DMS153 treated with DMSO at 0.1 percent for 48 hours (cell line): ENCODE results near the gene TBR1.

ENCODE experiments used
- DNase-seq: peaks from one replicate; lab custom pipeline; 2025; ENCODE audit not compliant: unreplicated experiment; lab: John Stamatoyannopoulos, UW

TBR1 gene

DNA sequence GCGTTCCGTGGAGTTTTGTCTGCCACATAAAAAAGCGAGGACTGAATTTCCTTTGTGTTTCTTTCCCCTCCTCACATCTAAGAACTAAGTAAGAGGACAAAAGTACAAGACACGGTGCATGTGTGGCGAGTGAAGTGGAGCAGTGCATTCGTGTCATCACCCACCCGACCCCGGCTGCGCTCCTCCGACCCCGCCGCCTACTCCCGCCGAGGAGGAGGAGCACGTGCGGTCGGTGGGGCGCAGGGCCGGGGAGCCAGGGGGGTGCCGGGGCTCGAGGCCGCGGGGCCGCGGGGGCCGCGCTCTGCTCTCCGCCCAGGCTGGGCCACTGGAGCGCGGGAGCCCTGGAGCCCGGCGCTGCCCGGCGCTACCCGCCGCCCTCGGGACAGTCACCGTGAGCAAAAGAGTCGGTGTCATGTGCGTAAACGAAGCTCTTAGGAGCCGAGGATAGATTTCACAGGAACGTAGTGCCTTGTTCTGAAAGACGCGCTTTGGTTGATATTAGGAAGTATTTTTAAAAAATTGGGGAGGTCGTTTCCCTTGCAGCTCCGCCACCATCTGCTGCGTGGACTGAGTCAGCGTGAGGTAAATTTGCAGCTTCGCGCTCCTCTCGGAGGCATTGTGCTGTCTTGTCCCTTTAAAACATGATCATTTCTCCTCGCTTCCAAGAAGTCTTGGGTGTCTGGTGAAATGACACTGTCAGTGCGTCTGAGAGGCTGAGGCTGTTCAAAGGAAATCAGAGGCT is 11.0 kb downstream of the TBR1 start:
- no peak for DNase-seq

DNA sequence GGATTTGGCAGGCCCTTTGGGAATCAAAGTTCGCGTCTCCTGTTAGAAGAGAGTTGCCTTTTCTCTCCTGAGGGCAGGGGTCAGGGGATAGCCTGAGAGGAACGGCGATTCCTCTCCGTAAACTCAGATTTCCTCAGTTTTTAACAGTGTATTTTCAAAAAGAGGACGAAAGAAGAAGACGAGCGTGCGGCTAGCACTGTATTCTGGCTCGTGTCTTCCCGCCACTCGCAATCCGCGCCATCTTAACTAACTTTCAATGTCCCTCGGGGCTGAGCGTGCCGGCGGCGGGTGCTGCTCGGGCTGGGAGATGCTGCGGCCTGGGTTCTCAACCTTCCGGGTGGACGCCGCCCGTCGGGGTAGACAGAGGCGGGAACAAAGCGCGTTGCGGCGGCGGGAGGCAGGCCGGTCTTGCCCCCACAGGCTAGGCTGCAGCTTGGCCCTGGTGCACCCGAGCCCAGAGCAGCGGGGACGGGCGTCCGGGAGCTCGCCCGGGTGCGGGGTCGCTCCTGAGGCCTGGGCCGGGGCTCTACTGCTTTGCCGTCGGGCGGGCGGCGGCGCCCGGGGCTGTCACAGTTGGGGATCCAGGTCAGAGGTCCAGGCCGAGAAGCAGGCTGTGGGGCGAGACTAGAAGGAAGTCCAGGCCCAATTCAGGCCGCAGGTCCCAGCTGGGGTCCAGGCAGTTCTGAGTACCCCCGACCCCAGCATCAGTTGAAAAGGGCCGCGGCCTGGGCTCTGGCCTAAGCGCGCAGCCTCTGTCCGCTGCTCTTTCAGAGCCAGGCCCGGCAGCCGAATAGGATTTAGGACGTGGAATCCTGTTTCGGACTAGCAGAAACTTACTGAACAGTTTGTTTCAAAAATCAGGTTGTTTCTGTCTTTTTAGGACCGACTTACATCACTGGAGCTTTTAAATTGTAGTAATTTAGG is 11.8 kb downstream of the TBR1 start:
- no peak for DNase-seq

DNA sequence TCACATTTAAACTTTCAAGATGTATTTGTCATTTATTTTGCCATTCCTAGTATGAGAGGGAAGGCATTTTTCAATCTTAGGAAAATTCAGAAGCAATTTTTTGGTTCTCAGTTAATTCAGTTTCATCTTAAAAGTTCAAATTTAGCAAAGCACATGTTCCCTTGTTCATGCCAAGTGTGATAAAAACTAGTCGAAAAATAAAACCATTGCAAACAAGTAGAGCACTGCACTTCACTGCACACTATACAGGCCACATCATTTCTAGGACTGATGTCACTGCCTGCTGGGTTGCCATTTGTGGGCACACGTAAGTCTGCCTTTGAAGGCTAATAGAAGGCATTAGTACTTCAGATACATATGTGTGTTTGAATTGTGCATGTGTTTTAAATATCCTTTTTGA is 14.3 kb downstream of the TBR1 start:
- no peak for DNase-seq

DNA sequence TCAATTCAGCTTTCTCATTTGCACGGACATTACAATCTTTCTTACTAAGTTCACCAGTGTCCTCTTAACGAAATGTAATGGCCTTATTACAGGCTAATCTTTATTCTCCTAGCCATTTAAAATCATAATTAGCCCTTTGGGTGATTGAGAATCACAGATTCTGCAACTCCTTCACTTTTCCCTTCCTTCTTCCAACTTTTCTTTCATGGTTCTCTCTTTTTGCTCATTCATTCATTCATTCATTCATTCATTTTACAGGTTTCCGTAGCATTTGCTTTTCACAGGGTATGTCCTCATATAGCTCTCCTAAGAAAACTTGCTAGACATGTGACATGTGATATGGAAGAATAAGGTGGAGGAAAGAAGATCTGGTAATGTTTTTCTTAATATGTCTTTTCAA is 16.0 kb downstream of the TBR1 start:
- no peak for DNase-seq

DNA sequence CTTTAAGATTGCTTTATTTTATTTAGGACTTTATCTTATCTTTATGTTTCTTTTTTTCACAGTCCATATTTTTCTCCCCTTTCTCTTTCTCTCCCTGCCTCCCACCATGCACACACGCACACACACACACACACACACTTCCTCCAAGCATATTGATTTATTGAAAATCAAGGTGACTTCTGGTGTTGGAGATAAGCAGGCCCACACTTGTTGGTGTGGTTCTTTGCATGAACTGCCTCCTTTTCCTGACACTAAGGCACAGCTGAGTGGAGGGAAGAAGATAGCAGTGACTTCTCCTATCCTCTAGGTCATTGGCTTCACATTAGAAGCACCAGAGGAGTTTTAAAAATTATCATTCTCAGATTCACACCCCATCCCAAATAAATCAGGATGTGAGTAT is 18.0 kb downstream of the TBR1 start:
- DNase-seq, result no peak

DNA sequence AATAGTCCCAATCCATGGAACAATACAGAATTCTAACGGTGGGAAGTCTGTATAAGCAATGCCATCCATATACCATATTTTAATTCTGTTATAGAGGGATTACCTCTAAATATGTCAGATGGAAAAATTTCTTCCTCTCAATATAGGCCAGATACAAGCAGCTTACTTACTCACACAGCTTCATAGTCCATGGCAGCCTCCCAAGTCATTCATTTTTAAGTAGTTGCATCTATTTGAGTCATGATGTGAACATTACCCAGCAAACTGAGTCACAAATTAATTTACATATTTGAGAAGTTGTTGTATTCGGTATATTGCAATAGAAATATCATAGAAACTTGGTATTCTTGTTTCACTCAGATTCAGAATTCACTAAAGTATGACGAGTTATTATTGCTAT is 20.3 kb downstream of the TBR1 start:
- DNase-seq, result no peak

DNA sequence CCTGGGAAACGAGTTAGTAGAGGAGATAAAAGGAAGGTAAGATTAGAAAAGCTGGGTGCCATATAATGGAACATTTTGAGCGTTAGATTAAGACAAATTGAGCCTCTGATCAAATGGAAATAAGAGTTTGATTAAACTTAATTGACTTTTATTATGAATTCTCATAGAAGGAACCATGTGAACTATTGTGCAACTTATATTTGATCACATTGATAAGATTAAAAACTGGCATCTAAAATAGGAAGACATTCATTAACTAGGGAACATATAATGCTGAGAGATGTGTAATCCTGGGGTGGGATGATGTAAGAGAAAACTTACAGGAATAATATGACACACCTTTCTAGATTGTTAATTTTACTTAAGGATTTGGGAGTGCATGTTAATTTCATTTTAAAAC is 22.5 kb downstream of the TBR1 start:
- no peak for DNase-seq

DNA sequence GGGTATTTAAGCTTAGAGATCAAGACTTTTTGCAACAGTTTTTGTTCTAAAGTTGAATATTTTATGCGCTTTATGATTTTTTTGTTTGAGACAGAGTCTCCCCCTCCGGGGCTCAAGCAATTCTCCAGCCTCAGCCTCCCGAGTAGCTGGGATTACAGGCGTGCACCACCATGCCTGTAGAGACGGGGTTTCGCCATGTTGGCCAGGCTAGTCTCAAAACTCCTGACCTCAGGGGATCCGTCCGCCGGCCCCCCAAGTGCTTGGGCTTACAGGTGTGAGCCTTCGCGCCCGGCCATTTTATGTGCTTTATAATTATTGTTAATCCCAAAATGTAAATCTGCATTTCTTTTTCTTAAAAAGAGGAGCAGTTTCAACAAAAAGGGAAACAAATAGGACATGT is 29.0 kb downstream of the TBR1 start:
- no peak for DNase-seq

DNA sequence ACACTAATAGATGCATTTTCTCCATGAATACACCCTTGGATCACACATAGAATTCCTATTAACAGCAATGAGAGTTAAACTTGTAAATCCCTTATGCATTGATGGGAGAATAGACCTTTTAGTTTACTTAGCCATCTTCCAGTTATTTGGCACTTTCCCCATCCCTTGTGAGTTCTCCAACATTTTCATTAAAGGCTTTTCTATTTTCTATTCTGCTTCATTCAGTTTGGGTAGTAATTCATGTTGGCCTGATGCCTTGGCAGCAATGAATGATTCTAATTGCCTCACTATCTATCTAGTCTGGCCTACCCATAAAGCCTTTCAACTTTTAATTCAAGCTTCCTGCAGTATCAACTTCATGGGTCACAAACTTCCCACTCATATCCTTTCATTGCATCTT is 32.3 kb downstream of the TBR1 start:
- DNase-seq, result no peak

DNA sequence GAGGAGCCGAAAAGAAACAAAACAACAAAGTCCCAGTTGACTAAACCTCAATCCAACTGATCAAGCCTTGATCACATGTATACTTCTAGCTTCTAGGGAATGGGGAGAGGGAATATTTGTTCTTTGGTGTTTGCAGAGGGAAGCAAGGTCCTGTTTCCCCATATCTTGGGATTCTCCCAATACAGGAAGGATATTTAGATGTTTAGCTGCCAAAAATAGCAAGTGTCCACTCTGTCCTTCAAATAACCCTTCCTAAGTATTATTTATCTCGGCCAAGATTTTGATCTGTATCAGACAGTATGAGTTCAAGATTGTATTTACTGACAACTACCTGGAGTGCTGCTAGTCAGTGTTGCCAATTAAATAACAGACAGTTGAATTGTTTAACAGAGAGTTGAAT is 55.5 kb downstream of the TBR1 start:
- DNase-seq, result no peak

DNA sequence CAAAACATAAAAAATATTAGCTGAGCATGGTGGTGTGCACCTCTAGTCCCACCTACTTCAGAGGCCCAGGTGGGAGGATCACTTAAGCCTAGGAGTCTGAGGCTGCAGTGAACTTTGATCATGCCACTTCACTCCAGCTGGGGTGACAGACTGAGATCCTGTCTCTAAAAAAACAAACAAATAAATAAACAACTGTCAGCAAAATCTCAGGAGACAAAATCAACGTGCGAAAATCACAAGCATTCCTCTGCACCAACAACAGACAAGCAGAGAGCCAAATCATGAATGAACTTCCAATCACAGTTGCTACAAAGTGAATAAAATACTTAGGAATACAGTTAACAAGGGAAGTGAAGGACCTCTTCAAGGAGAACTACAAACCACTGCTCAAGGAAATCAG is 58.8 kb downstream of the TBR1 start:
- DNase-seq, result no peak
